ENCODE data around the gene SMO. TPM values are rescaled to one million over a fixed set of nuclear protein-coding genes. Genes with fewer than 3 reads are reported as not detected.

Gene SMO
- total and polyA plus RNA-seq, 2 experiments from 2014 or later = 13.1 to 61.5 TPM

DNA sequence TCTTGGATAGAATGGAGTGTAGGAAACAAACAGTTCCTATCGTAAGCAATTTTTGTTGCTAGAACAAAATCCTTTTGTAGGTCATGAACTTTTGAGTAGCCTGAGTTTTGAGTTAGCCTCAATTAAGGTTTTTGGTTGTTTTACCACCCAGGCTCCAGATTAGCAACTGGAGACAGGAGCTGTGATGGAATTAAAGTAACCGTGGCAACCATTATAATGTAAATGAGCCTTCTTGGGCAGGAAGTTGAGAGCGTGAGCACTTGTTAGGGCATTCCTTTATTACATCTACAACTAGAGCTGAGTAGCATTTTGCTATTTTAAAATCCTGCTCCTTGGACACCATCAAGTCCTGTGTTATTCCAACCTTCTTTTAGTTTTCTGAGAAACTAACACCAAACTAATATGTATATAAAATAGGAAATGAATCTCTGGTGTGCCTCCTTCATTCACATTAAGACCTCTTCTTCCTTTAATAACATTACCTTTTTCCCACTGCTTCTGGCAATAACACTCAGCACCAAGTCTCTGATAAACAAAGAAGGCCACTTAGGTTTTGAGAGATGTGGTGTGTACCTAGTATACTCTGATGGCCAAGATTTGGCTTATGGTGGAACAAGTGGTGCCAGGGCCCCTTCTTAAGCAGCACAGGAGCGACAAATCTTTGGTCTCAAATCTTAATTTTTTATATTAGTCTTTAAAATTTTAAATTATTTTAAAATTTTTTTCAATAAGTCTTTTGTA is 70.4 kb downstream of the SMO start:
- peak; percentile 98 for ATAC-seq
- Mint-ChIP-seq H3K4me3 (peak overlapping the region; percentile 55), H3K27ac (peak overlapping the region; percentile 95), H3K27me3 (ENCODE audit: insufficient read depth, low read depth, poor library complexity) (peaks cover 7% of the 10 kb centered on the region), H3K9me3 (no peaks in the 10 kb centered on the region), H3K4me1 (peaks cover 55% of the 10 kb centered on the region), H3K36me3 (ENCODE audit: low read depth) (no peaks in the 10 kb centered on the region)
- TF ChIP-seq STAT1 (IDR thresholded peaks at IDR 0.05; ENCODE audit: unreplicated experiment) (no peak), ZNF114 (CRISPR knock-in tag; IDR thresholded peaks at IDR 0.05) (no peak), POLR2AphosphoS5 (IDR thresholded peaks at IDR 0.05; ENCODE audit: low read depth) (no peak), NANOG (IDR thresholded peaks at IDR 0.05; ENCODE audit: borderline replicate concordance) (peak; percentile 59; the same call in 1 of the 2 replicates), EZH2phosphoT487 (IDR thresholded peaks at IDR 0.05; ENCODE audit: unreplicated experiment) (no peak)
- TF ChIP-seq, protein P1, sequence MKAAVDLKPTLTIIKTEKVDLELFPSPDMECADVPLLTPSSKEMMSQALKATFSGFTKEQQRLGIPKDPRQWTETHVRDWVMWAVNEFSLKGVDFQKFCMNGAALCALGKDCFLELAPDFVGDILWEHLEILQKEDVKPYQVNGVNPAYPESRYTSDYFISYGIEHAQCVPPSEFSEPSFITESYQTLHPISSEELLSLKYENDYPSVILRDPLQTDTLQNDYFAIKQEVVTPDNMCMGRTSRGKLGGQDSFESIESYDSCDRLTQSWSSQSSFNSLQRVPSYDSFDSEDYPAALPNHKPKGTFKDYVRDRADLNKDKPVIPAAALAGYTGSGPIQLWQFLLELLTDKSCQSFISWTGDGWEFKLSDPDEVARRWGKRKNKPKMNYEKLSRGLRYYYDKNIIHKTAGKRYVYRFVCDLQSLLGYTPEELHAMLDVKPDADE (IDR thresholded peaks at IDR 0.05) = no peak
- Histone ChIP-seq H3K27ac (ENCODE audit: low read depth) (peak overlapping the region; percentile 95), H3K36me3 (ENCODE audit: insufficient read depth) (no peaks in the 10 kb centered on the region), H3K27me3 (ENCODE audit: insufficient read depth) (no peaks in the 10 kb centered on the region), H3F3A (replicated peaks; ENCODE audit: low read depth) (no peaks in the 10 kb centered on the region), H3K4me1 (ENCODE audit: insufficient read depth) (peaks cover 51% of the 10 kb centered on the region), H3K9me2 (ENCODE audit: insufficient read depth) (no peaks in the 10 kb centered on the region), H3K79me2 (replicated peaks; ENCODE audit: insufficient read depth) (peaks cover 47% of the 10 kb centered on the region), H4K20me1 (replicated peaks; ENCODE audit: insufficient read depth) (no peaks in the 10 kb centered on the region), H3K4me2 (peak overlapping the region; percentile 61), H2AFZ (no peak overlapping the region), H3K4me3 (peak overlapping the region; percentile 37)
- peak; percentile 98 for DNase-seq (ENCODE audit: low spot score)

DNA sequence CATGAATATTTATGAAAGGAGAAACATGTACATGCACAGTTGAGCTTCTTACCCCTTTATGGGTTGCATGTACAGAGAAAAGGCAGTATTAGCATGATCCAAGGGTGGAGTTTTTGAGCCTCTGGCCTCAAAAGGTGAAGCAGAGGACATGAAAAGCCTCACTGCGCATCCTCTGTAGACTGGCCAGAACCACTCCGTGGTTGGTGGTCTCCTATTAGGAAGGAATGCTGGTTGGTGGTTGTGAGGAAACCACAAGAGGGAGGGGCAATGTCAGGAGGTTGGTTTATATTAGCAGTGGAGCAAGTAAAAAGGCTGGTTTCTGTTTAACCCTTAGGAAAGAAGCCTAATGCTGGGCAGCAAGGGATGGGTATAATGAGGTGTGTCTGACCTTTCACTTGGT is 73.9 kb downstream of the SMO start:
- Histone ChIP-seq H3K4me1 (ENCODE audit: insufficient read depth) (peaks cover 57% of the 10 kb centered on the region), H4K20me1 (replicated peaks; ENCODE audit: insufficient read depth) (no peaks in the 10 kb centered on the region; the same call in 1 of the 2 replicates), H3K27me3 (ENCODE audit: insufficient read depth) (no peaks in the 10 kb centered on the region), H3K4me2 (no peak overlapping the region), H3K4me3 (no peak overlapping the region), H3K36me3 (ENCODE audit: insufficient read depth) (no peaks in the 10 kb centered on the region), H2AFZ (no peak overlapping the region), H3K9me2 (ENCODE audit: insufficient read depth) (no peaks in the 10 kb centered on the region), H3K79me2 (replicated peaks; ENCODE audit: insufficient read depth) (peaks cover 42% of the 10 kb centered on the region), H3K27ac (ENCODE audit: low read depth) (no peak overlapping the region), H3F3A (replicated peaks; ENCODE audit: low read depth) (no peaks in the 10 kb centered on the region)
- peaks cover under 1% of the 10 kb centered on the region for H3K27me3 Mint-ChIP-seq (ENCODE audit: insufficient read depth, low read depth, poor library complexity)
- H3K36me3 Mint-ChIP-seq (ENCODE audit: low read depth) = no peaks in the 10 kb centered on the region
- ATAC-seq (no peak), DNase-seq (ENCODE audit: low spot score) (no peak)
- H3K9me3 Mint-ChIP-seq = no peaks in the 10 kb centered on the region
- no peak overlapping the region for H3K4me3 Mint-ChIP-seq
- H3K27ac Mint-ChIP-seq = no peak overlapping the region
- H3K4me1 Mint-ChIP-seq = peaks cover 45% of the 10 kb centered on the region
- no peak for TF ChIP-seq EZH2 (IDR thresholded peaks at IDR 0.05; ENCODE audit: low read depth, unreplicated experiment)
- TF ChIP-seq, protein P2, sequence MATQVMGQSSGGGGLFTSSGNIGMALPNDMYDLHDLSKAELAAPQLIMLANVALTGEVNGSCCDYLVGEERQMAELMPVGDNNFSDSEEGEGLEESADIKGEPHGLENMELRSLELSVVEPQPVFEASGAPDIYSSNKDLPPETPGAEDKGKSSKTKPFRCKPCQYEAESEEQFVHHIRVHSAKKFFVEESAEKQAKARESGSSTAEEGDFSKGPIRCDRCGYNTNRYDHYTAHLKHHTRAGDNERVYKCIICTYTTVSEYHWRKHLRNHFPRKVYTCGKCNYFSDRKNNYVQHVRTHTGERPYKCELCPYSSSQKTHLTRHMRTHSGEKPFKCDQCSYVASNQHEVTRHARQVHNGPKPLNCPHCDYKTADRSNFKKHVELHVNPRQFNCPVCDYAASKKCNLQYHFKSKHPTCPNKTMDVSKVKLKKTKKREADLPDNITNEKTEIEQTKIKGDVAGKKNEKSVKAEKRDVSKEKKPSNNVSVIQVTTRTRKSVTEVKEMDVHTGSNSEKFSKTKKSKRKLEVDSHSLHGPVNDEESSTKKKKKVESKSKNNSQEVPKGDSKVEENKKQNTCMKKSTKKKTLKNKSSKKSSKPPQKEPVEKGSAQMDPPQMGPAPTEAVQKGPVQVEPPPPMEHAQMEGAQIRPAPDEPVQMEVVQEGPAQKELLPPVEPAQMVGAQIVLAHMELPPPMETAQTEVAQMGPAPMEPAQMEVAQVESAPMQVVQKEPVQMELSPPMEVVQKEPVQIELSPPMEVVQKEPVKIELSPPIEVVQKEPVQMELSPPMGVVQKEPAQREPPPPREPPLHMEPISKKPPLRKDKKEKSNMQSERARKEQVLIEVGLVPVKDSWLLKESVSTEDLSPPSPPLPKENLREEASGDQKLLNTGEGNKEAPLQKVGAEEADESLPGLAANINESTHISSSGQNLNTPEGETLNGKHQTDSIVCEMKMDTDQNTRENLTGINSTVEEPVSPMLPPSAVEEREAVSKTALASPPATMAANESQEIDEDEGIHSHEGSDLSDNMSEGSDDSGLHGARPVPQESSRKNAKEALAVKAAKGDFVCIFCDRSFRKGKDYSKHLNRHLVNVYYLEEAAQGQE (IDR thresholded peaks at IDR 0.05; ENCODE audit: unreplicated experiment) = no peak
- no peak for TF ChIP-seq NANOG (IDR thresholded peaks at IDR 0.05; ENCODE audit: borderline replicate concordance)
- TF ChIP-seq STAT1 (IDR thresholded peaks at IDR 0.05; ENCODE audit: unreplicated experiment) = no peak
- TF ChIP-seq, protein P3, sequence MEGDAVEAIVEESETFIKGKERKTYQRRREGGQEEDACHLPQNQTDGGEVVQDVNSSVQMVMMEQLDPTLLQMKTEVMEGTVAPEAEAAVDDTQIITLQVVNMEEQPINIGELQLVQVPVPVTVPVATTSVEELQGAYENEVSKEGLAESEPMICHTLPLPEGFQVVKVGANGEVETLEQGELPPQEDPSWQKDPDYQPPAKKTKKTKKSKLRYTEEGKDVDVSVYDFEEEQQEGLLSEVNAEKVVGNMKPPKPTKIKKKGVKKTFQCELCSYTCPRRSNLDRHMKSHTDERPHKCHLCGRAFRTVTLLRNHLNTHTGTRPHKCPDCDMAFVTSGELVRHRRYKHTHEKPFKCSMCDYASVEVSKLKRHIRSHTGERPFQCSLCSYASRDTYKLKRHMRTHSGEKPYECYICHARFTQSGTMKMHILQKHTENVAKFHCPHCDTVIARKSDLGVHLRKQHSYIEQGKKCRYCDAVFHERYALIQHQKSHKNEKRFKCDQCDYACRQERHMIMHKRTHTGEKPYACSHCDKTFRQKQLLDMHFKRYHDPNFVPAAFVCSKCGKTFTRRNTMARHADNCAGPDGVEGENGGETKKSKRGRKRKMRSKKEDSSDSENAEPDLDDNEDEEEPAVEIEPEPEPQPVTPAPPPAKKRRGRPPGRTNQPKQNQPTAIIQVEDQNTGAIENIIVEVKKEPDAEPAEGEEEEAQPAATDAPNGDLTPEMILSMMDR (conservative IDR thresholded peaks at IDR 0.05; ENCODE audit: low read depth in 2 of 2) = no peak
- TF ChIP-seq POLR2AphosphoS5 (IDR thresholded peaks at IDR 0.05; ENCODE audit: low read depth) = no peak
- TF ChIP-seq EZH2phosphoT487 (IDR thresholded peaks at IDR 0.05; ENCODE audit: unreplicated experiment) = no peak

Measured in GM23338 (cell line).